Mucosa of descending colon (tissue), 3 donors: Measurements from ENCODE around the gene SLC27A3. TPM values are rescaled to one million over a fixed set of nuclear protein-coding genes. Genes with fewer than 3 reads are reported as not detected.

Source experiments
- ATAC-seq: fragments of 200-7000 bp; cut with Tn5 transposase; one replicate; pipeline ENCODE4 v1.9.1; 2020; ENCODE audit warnings: mild to moderate bottlenecking, moderate library complexity
- DNase-seq, 3 donors: peaks; one replicate each; pipeline ENCODE4 v3.0.0-alpha.2; 2020
- H3K36me3 ChIP-seq: fragments of 200-600 bp; one replicate; pipeline ENCODE4 v1.8.0; 2021; ENCODE audit warnings: low read depth, mild to moderate bottlenecking
- H3K4me1 ChIP-seq: fragments of 200-600 bp; one replicate; pipeline ENCODE4 v1.8.0; 2021; ENCODE audit warnings: low read depth, mild to moderate bottlenecking
- H3K4me3 ChIP-seq: fragments of 200-600 bp; one replicate; pipeline ENCODE4 v1.8.0; 2021; ENCODE audit warnings: mild to moderate bottlenecking
- H3K9me3 ChIP-seq: fragments of 200-600 bp; one replicate; pipeline ENCODE4 v1.8.0; 2021; ENCODE audit warnings: mild to moderate bottlenecking
- intact Hi-C, 2 donors: fragments of 100-400 bp; cut with DNase I in 1 of 2; cut with micrococcal nuclease in 1 of 2; formaldehyde crosslinking; loops; one replicate each; pipeline versions ENCODE4 v1.11.0 to v1.11.1; 2022; cut with DNase I, micrococcal nuclease
- total RNA-seq, 3 donors: library from RNA; stranded (reverse); fragmentation: NEBNext Ultra II Directional in 2 of 3; extraction: Animal tissue kit (Norgen Biotek cat#: 25700) in 2 of 3; gene quantifications; one replicate each; pipeline versions ENCODE4 v1.2.1 to v1.2.4, GENCODE V29; 2021 to 2023
- TF ChIP-seq, protein P1 (sequence below): fragments of 200-600 bp; IDR thresholded peaks from one replicate; pipeline ENCODE4 v1.8.0; 2022; ENCODE audit warnings: antibody characterized with exemption, mild to moderate bottlenecking
- donor health status: DM: no; HTN: no; CAD: no; lungs with moderate emphysema.
- donor health status: DM: no; HTN: no; CAD: no.
- donor health status: DM: no; HTN: yes; CAD: no.

SLC27A3 gene
- total RNA-seq, 3 donors from 2014 or later: 17.9 to 35.1 (median 22.9) TPM

DNA sequence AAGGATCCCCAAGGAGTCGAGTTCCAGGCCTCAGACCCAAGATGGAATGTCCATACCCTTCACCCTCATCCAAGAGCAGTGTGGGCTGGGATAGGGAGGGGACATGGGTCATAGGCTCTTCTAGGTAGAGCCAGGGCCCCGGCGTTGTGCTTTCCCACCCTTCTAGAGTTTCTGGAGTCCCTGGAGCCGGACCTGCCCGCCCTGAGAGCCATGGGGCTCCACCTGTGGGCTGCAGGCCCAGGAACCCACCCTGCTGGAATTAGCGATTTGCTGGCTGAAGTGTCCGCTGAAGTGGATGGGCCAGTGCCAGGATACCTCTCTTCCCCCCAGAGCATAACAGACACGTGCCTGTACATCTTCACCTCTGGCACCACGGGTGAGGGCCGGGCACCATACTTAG lies 1.1 kb downstream of the SLC27A3 start:
- ATAC-seq: no peak
- peaks cover 18% of the 10 kb centered on the region for H3K4me1 ChIP-seq
- intact Hi-C loops: no loop called here

DNA sequence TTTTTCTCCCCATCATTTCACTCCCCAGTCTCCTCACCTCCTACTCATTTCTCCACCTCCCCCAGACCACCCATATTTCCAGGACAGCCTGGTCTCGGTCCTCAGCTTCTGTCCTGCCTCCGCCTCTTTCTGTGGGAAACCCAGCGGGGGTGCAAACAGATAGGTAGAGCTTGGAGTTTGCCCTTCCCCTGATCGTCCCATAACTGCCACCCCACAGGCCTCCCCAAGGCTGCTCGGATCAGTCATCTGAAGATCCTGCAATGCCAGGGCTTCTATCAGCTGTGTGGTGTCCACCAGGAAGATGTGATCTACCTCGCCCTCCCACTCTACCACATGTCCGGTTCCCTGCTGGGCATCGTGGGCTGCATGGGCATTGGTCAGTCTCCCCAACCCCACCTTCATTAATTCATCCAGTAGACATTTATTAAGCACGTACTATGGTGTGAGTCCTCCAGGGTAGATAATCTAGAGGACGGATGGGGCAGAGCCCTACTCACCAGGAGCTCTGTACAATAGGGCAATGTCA lies 1.7 kb downstream of the SLC27A3 start:
- TF ChIP-seq, protein P1, sequence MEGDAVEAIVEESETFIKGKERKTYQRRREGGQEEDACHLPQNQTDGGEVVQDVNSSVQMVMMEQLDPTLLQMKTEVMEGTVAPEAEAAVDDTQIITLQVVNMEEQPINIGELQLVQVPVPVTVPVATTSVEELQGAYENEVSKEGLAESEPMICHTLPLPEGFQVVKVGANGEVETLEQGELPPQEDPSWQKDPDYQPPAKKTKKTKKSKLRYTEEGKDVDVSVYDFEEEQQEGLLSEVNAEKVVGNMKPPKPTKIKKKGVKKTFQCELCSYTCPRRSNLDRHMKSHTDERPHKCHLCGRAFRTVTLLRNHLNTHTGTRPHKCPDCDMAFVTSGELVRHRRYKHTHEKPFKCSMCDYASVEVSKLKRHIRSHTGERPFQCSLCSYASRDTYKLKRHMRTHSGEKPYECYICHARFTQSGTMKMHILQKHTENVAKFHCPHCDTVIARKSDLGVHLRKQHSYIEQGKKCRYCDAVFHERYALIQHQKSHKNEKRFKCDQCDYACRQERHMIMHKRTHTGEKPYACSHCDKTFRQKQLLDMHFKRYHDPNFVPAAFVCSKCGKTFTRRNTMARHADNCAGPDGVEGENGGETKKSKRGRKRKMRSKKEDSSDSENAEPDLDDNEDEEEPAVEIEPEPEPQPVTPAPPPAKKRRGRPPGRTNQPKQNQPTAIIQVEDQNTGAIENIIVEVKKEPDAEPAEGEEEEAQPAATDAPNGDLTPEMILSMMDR: no peak
- intact Hi-C loops: no loop called here
- no peak for ATAC-seq
- no peak overlapping the region for H3K4me3 ChIP-seq
- peaks cover 18% of the 10 kb centered on the region for H3K4me1 ChIP-seq
- no peaks in the 10 kb centered on the region for H3K9me3 ChIP-seq
- H3K36me3 ChIP-seq: no peaks in the 10 kb centered on the region
- DNase-seq: peak in 2 of 3 donors; percentile 17 to 39

More for the DNA sequence above, 1.1 kb downstream of the SLC27A3 start:
- Histone ChIP-seq H3K36me3 (no peaks in the 10 kb centered on the region), H3K4me3 (no peak overlapping the region), H3K9me3 (no peaks in the 10 kb centered on the region)
- DNase-seq: peak in 2 of 3 donors; percentile 36 to 56
- TF ChIP-seq, protein P1: no peak

DNA sequence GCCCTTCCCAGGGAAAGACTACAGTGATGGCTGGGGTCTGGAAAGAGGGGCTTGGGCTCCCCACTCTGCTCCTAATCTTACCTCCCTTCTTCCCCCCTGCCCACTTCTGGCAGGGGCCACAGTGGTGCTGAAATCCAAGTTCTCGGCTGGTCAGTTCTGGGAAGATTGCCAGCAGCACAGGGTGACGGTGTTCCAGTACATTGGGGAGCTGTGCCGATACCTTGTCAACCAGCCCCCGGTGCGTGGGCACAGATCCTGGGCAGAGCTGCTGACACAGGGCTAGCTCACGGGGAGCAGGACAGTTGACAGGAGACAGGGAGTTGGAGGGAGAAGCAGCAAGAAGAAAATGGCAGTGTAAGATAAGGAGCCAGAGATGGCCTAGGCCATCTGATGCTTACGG lies 2.4 kb downstream of the SLC27A3 start:
- Histone ChIP-seq H3K9me3 (no peaks in the 10 kb centered on the region), H3K4me1 (peaks cover 18% of the 10 kb centered on the region), H3K36me3 (no peaks in the 10 kb centered on the region), H3K4me3 (no peak overlapping the region)
- TF ChIP-seq, protein P1: no peak
- intact Hi-C loops: no loop called here
- ATAC-seq (no peak), DNase-seq (peak in 1 of 3 donors; percentile 52)

DNA sequence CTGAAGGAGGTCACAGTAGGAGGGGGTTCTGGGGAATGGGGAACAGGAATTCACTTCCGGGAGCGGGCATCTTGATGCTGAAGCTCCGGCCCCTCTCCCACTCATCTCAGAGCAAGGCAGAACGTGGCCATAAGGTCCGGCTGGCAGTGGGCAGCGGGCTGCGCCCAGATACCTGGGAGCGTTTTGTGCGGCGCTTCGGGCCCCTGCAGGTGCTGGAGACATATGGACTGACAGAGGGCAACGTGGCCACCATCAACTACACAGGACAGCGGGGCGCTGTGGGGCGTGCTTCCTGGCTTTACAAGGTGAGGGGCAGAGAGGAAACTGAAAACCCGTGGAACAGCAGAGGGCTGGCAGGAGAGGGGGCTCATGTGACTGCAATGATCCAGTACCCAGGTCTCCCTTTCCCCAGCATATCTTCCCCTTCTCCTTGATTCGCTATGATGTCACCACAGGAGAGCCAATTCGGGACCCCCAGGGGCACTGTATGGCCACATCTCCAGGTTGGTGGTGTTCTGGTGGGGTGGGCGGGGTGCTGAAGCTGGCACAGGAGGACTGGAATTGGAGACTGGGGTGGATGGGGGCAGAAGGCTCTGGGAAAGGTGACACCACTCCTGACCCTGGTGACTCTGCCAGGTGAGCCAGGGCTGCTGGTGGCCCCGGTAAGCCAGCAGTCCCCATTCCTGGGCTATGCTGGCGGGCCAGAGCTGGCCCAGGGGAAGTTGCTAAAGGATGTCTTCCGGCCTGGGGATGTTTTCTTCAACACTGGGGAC lies 3.0 kb downstream of the SLC27A3 start:
- no peaks in the 10 kb centered on the region for H3K9me3 ChIP-seq
- TF ChIP-seq, protein P1: no peak
- ATAC-seq (no peak), DNase-seq (peak in 2 of 3 donors; percentile 33 to 49)
- intact Hi-C loops: no loop called here
- H3K36me3 ChIP-seq: no peaks in the 10 kb centered on the region
- peaks cover 21% of the 10 kb centered on the region for H3K4me1 ChIP-seq
- no peak overlapping the region for H3K4me3 ChIP-seq

DNA sequence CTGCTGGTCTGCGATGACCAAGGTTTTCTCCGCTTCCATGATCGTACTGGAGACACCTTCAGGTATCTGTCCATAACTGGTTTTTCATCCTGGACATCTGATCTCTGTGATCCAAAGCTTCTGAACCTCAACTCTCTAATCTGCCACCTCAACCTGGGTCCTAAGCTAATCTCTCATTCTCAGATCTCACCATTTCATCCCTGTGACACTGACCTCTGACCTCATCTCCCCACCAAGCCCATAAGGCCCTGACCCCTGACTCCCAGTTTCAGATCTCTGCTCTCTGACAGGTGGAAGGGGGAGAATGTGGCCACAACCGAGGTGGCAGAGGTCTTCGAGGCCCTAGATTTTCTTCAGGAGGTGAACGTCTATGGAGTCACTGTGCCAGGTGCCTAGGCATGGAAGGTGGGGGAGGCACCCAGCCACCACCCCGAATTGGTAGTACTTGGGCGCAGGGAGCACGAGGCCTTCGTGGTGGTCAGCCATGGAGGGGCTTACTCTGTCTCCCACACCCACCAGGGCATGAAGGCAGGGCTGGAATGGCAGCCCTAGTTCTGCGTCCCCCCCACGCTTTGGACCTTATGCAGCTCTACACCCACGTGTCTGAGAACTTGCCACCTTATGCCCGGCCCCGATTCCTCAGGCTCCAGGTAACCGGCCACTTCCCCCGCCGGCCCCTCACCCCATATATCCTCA lies 3.8 kb downstream of the SLC27A3 start:
- no peak for ATAC-seq

More for the DNA sequence above, 3.8 kb downstream of the SLC27A3 start:
- no peaks in the 10 kb centered on the region for H3K36me3 ChIP-seq
- peak in 2 of 3 donors; percentile 18 to 50 for DNase-seq
- TF ChIP-seq, protein P1: no peak
- H3K4me1 ChIP-seq: peaks cover 21% of the 10 kb centered on the region
- intact Hi-C loops: no loop called here
- H3K9me3 ChIP-seq: no peaks in the 10 kb centered on the region
- no peak overlapping the region for H3K4me3 ChIP-seq
